NOMO-1 treated with dmso at 0.1 percent for 144 hours (cell line): Measurements from ENCODE around the gene LHX8.
"Not testable (repeated sequence)": the region's sequence is repeated elsewhere in the genome, so short reads cannot be mapped to it uniquely, and the experiment has no call there.

Source experiments
- DNase-seq: peaks from one replicate; lab custom pipeline; 2025; ENCODE audit not compliant: unreplicated experiment; lab: John Stamatoyannopoulos, UW

The LHX8 gene

GRCh38 chr1:75132812-75133619 is 1.2 kb upstream of the LHX8 start:
- no peak for DNase-seq

GRCh38 chr1:75134647-75135572 is 722 bp downstream of the LHX8 start:
- no peak for DNase-seq

GRCh38 chr1:75135573-75136194 is 1.5 kb downstream of the LHX8 start:
- DNase-seq = no peak

GRCh38 chr1:75136195-75136815 is 2.1 kb downstream of the LHX8 start:
- no peak for DNase-seq

GRCh38 chr1:75136921-75137641 is 2.9 kb downstream of the LHX8 start:
- DNase-seq = no peak

- no peak for DNase-seq
Observed at GRCh38 chr1:75152092-75152491, 17.9 kb downstream of the LHX8 start.

GRCh38 chr1:75159154-75159553 is 25.0 kb downstream of the LHX8 start:
- no peak for DNase-seq

GRCh38 chr1:75165264-75165663 is 31.1 kb downstream of the LHX8 start:
- DNase-seq = no peak

GRCh38 chr1:75166821-75167220 is 32.6 kb downstream of the LHX8 start:
- DNase-seq = no peak

- DNase-seq = no peak
Observed at GRCh38 chr1:75170011-75170410, 35.8 kb downstream of the LHX8 start.

- DNase-seq = no peak
Observed at GRCh38 chr1:75170981-75171380, 36.8 kb downstream of the LHX8 start.

GRCh38 chr1:75171876-75172275 is 37.7 kb downstream of the LHX8 start:
- no peak for DNase-seq

- no peak for DNase-seq
Observed at GRCh38 chr1:75172556-75172955, 38.4 kb downstream of the LHX8 start.

- DNase-seq = no peak
Observed at GRCh38 chr1:75174031-75174760, 40.0 kb downstream of the LHX8 start.

GRCh38 chr1:75181214-75181955 is 47.2 kb downstream of the LHX8 start:
- not testable (repeated sequence) for DNase-seq

- DNase-seq = no peak
Observed at GRCh38 chr1:75188892-75189291, 54.7 kb downstream of the LHX8 start.

GRCh38 chr1:75198163-75198562 is 64.0 kb downstream of the LHX8 start:
- no peak for DNase-seq

GRCh38 chr1:75198761-75199160 is 64.6 kb downstream of the LHX8 start:
- DNase-seq = no peak

- no peak for DNase-seq
Observed at GRCh38 chr1:75202751-75203150, 68.6 kb downstream of the LHX8 start.
